Sigmoid colon (tissue), 7 donors: ENCODE data around the gene OR4C46. TPM values are rescaled to one million over a fixed set of nuclear protein-coding genes. Genes with fewer than 3 reads are reported as not detected.
"Not testable (repeated sequence)": the region's sequence is repeated elsewhere in the genome, so short reads cannot be mapped to it uniquely, and the experiment has no call there.

Experiments
- DNase-seq: peaks from one replicate; pipeline ENCODE4 v3.0.0-alpha.2; 2019
- H3K27ac ChIP-seq, 4 donors: fragments of 200-600 bp; sonication (generic); one replicate each; pipeline ENCODE4 v1.5.1; 2016 to 2019; ENCODE audit warnings: mild to moderate bottlenecking in 1 of 4
- H3K27me3 ChIP-seq, 3 donors: fragments of 200-600 bp; sonication (generic); one replicate each; pipeline ENCODE4 v1.5.1; 2019; ENCODE audit warnings: mild to moderate bottlenecking in 1 of 3
- H3K36me3 ChIP-seq, 4 donors: fragments of 200-600 bp; sonication (generic); one replicate each; pipeline ENCODE4 v1.5.1; 2016 to 2019
- H3K4me1 ChIP-seq, 4 donors: fragments of 200-600 bp; sonication (generic); one replicate each; pipeline ENCODE4 v1.5.1; 2017 to 2019
- H3K4me3 ChIP-seq, 4 donors: fragments of 200-600 bp; sonication (generic); one replicate each; pipeline ENCODE4 v1.5.1; 2017 to 2019; ENCODE audit warnings: mild to moderate bottlenecking in 2 of 4, moderate library complexity in 1 of 4
- H3K9me3 ChIP-seq, 4 donors: fragments of 200-600 bp in 3 of 4; sonication (generic) in 3 of 4; one replicate each; pipeline versions ENCODE4 v1.5.1 to v1.6.1; 2013 to 2019
- CTCF ChIP-seq, 4 experiments: fragments of 450-650 bp in 3 of 4; fragments of 200-600 bp in 1 of 4; IDR thresholded peaks; one replicate each; pipeline ENCODE4 v1.5.1; 2016 to 2019; ENCODE audit warnings: antibody characterized with exemption in 4 of 4, mild to moderate bottlenecking in 3 of 4, moderate library complexity in 2 of 4
- EP300 ChIP-seq, 4 donors: sonication (generic); formaldehyde crosslinking; IDR thresholded peaks; one replicate each; pipeline ENCODE4 v1.6.1; 2017; ENCODE audit warnings: antibody characterized with exemption in 4 of 4
- POLR2A ChIP-seq, 2 donors: fragments of 450-650 bp; IDR thresholded peaks; one replicate each; pipeline ENCODE4 v1.6.1; 2016; ENCODE audit warnings: antibody characterized with exemption in 2 of 2, mild to moderate bottlenecking in 2 of 2, moderate library complexity in 2 of 2
- POLR2AphosphoS5 ChIP-seq, 4 donors: sonication (generic); formaldehyde crosslinking; IDR thresholded peaks; one replicate each; pipeline ENCODE4 v1.6.1; 2017; ENCODE audit warnings: antibody characterized with exemption in 4 of 4
- WGBS, 2 donors: extraction: QIAGEN DNeasy Blood & Tissue Kit; methylation state at CpG; one replicate each; pipeline ENCODE4 v1.1.7; 2013; 5-methylcytosine and 5-hydroxymethylcytosine counted together
- intact Hi-C: fragments of 100-400 bp; cut with DNase I; formaldehyde crosslinking; loops from one replicate; pipeline ENCODE4 v1.15.1; 2023
- polyA plus RNA-seq, 3 donors: library from polyadenylated mRNA; stranded (reverse); fragments of 200-250 nt; gene quantifications; one replicate each; pipeline ENCODE4 v1.2.3, GENCODE V29; 2013
- total RNA-seq, 4 donors: library from RNA; depleted of rRNA; stranded (reverse); fragments of >200 nt; gene quantifications; one replicate each; pipeline ENCODE4 v1.1.0, GENCODE V29; 2016
- donor health status: healthy with polysubstance abuse.
- donor health status: Bipolar disorder and iron deficiency.
- donor health status: healthy.

The OR4C46 gene
- total RNA-seq (not detected), polyA plus RNA-seq (not detected)

DNA sequence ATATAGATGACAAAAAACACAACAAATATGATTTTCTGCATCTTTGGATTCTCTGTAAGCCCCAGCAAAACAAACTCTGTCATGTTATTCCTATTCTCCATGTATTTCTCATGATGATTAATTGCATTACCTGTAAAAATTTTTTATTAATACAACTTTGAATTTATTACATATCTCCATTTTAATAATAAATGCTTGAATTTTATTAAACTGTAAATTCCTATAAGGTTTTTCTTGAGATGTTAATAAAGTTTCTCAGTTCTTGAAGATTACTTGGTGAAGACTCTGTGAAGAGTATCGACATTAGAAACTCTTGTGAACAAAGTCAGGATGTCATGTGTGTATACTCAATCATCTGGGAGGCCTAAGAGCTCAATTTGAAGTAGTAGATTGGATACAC, at the start of gene OR4C46:
Gene OR4C46, minus strand, starts transcription at position 101 of the 400 bp plus-strand sequence. Its CDS starts 0 bp downstream, at position 101.
- H3K27ac ChIP-seq, result no peak within 1 kb of the TSS
- H3K36me3 ChIP-seq, result no peaks in the 10 kb centered on the region
- no peaks in the 10 kb centered on the region for H3K9me3 ChIP-seq
- no peaks in the 10 kb centered on the region for H3K27me3 ChIP-seq
- intact Hi-C loops, result no loop called here
- DNase-seq, result no peak
- TF ChIP-seq EP300 (IDR thresholded peaks at IDR 0.05) (no peak), POLR2AphosphoS5 (IDR thresholded peaks at IDR 0.05) (no peak), POLR2A (IDR thresholded peaks at IDR 0.05) (no peak), CTCF (IDR thresholded peaks at IDR 0.05) (no peak)
- no peak within 1 kb of the TSS for H3K4me3 ChIP-seq
- H3K4me1 ChIP-seq, result no peaks in the 10 kb centered on the region
- 48% methylated on average over 1 of the region's 1 CpG for WGBS, 2 donors

GRCh38 chr11:54645606-54646005, 41.8 kb upstream of the OR4C46 start:
- H3K4me3 ChIP-seq, DNase-seq, intact Hi-C loops, H3K9me3 ChIP-seq, H3K27ac ChIP-seq, H3K4me1 ChIP-seq, H3K27me3 ChIP-seq, H3K36me3 ChIP-seq: not testable (repeated sequence)
- 77 to 80% methylated on average over 8 of the region's 8 CpGs for WGBS, 2 donors

GRCh38 chr11:54561439-54561838, 42.4 kb downstream of the OR4C46 start:
- H3K27me3 ChIP-seq, intact Hi-C loops, H3K27ac ChIP-seq, H3K36me3 ChIP-seq, H3K4me3 ChIP-seq, DNase-seq, H3K4me1 ChIP-seq: not testable (repeated sequence)
- WGBS, 2 donors, result 63 to 66% methylated on average over 3 of the region's 3 CpGs
- H3K9me3 ChIP-seq, result peaks cover 3 to 22% (median 17%) of the 10 kb centered on the region in 4 donors

DNA sequence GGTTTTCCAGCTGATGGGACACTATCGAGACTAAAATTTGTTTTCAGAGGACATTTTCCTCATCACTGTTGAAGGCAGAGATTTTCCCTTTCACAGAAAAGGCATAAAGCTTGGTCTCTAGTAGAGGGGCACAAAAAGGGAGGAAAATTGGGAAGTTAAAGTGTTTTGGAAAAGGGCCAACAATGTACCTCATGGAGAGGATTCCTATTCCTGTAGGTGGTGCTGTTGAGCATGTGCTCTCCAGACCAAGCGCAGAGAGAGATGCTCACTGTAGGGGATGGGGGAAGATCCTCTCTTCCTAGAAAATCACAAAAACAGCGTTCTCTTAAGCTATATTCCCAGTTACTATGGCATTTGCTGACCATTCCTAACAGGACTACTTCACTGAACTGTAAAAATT, 44.9 kb downstream of the OR4C46 start:
- DNase-seq, result no peak
- intact Hi-C loops, result no loop called here
- TF ChIP-seq POLR2A (IDR thresholded peaks at IDR 0.05) (no peak), EP300 (IDR thresholded peaks at IDR 0.05) (no peak), CTCF (IDR thresholded peaks at IDR 0.05) (no peak), POLR2AphosphoS5 (IDR thresholded peaks at IDR 0.05) (no peak)
- H3K27me3 ChIP-seq, result no peaks in the 10 kb centered on the region
- H3K36me3 ChIP-seq, result no peaks in the 10 kb centered on the region
- no peaks in the 10 kb centered on the region for H3K4me1 ChIP-seq
- H3K4me3 ChIP-seq, result no peak overlapping the region
- WGBS, 2 donors, result 60 to 65% methylated on average over 3 of the region's 3 CpGs
- peaks cover 3 to 22% (median 17%) of the 10 kb centered on the region in 4 donors for H3K9me3 ChIP-seq
- H3K27ac ChIP-seq, result no peak overlapping the region

GRCh38 chr11:54558407-54558806, 45.4 kb downstream of the OR4C46 start:
- Histone ChIP-seq H3K27me3 (no peaks in the 10 kb centered on the region), H3K27ac (no peak overlapping the region), H3K36me3 (no peaks in the 10 kb centered on the region), H3K9me3 (peaks cover 3 to 22% (median 17%) of the 10 kb centered on the region in 4 donors), H3K4me3 (no peak overlapping the region), H3K4me1 (no peaks in the 10 kb centered on the region)
- no peak for TF ChIP-seq POLR2A (IDR thresholded peaks at IDR 0.05)
- TF ChIP-seq CTCF (IDR thresholded peaks at IDR 0.05), result no peak
- TF ChIP-seq POLR2AphosphoS5 (IDR thresholded peaks at IDR 0.05), result no peak
- TF ChIP-seq EP300 (IDR thresholded peaks at IDR 0.05), result no peak
- no peak for DNase-seq
- intact Hi-C loops, result no loop called here
- 68 to 71% methylated on average over 3 of the region's 3 CpGs for WGBS, 2 donors

Other genes with a start within 250 kb of the OR4C46 start
- not detected for gene OR4A5, start 102.8 kb upstream of the OR4C46 start, total RNA-seq
- not detected for gene OR4A5, start 102.8 kb upstream of the OR4C46 start, polyA plus RNA-seq